GM21447 (cell line): Measurements from ENCODE around the gene ATRIP.
"Not testable (repeated sequence)": the region's sequence is repeated elsewhere in the genome, so short reads cannot be mapped to it uniquely, and the experiment has no call there.

Experiments
- ATAC-seq: cut with Tn5 transposase; IDR thresholded peaks from one replicate; pipeline ENCODE4 v1.9.1; 2021; ENCODE audit not compliant: unreplicated experiment

Gene ATRIP

GRCh38 chr3:48467110-48467454 is 20.5 kb downstream of the ATRIP start:
- ATAC-seq: no peak

- ATAC-seq: no peak
Measured at GRCh38 chr3:48467473-48468267, 21.1 kb downstream of the ATRIP start.

GRCh38 chr3:48468329-48468731 is 21.8 kb downstream of the ATRIP start:
- no peak for ATAC-seq

GRCh38 chr3:48469046-48469915 is 22.7 kb downstream of the ATRIP start:
- ATAC-seq: no peak

DNA sequence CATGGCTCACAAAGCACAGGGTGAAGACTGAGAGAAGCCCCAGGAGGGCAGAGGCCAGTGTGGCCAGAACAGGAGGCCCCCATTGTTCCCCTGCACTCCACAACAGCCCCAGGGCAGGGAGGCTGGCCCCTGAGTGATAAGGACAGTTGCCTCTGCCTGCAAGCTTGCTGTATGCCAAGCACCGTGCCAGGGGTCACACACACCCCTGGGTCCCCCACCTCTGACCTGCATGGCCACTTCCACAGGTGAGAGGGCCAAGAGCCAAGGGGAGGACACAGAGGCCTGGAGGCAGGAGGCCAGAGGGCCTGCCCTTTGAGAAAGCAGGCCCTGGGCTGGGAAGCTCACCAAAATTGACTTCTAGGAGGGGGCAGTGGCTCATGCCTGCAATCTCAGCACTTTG is 23.7 kb downstream of the ATRIP start:
- ATAC-seq: no peak

GRCh38 chr3:48472673-48472922 is 26.1 kb downstream of the ATRIP start:
- ATAC-seq: no peak

- ATAC-seq: peak; percentile 78
Measured at GRCh38 chr3:48472923-48473616, 26.5 kb downstream of the ATRIP start.

GRCh38 chr3:48473617-48473952 is 27.0 kb downstream of the ATRIP start:
- no peak for ATAC-seq

DNA sequence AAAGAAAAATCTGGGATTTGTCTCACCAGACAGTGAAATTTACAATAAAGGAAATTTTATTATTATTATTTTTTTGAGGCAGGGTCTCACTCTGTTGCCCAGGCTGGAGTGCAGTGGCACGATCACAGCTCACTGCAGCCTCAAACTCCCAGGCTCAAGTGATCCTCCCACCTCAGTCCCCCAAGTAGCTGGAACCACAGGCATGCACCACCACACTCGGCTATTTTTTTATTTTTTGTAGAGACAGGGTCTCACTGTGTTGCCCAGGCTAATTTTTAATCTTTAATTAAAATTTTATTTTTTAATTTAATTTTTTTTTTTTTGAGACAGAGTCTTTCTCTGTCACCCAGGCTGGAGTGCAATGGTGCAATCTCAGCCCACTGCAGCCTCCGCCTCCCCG is 27.5 kb downstream of the ATRIP start:
- not testable (repeated sequence) for ATAC-seq

DNA sequence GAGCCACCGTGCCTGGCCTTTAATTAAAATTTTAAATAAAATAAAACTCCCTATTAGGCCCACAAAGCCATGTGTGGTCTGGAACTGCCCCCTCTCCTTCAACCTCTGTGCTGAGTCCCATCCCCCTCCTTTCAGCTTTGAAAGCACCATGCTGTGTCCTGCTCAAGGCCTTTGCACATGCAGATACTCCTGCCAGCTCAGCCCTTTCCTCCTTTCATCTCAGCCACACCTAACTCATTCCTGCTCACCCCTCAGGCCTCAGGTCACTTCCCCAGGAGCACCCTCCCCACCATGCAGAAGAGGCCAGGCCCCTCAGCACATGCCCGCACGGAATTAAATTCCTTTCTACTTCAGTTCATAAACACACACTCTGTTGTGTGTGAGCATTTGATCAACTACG is 28.1 kb downstream of the ATRIP start:
- ATAC-seq: no peak

DNA sequence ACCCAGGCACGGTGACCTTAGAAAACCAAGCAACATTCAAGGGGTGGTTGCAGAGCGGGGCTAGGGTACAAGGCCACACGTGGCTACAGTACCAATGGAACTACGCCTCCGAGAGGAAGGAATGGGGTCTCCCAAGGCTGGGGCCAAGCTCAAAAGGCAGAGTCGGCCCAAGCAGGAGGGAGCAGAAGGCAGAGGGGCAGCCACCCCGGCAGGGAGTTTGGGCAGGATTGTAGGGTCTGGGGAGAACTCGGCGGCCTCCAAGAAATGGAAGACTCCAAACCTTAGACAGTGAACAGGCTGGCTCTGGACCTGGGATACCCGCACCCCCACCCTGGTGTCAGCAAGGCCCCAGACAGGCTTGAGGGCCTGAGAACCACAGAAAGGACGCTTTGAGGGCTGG is 28.7 kb downstream of the ATRIP start:
- no peak for ATAC-seq

GRCh38 chr3:48476426-48477053 is 30.0 kb downstream of the ATRIP start:
- no peak for ATAC-seq

- ATAC-seq: no peak
Measured at GRCh38 chr3:48477959-48478520, 31.5 kb downstream of the ATRIP start.

- ATAC-seq: peak; percentile 66
Measured at GRCh38 chr3:48478626-48479555, 32.4 kb downstream of the ATRIP start.

GRCh38 chr3:48480891-48481290 is 34.4 kb downstream of the ATRIP start:
- not testable (repeated sequence) for ATAC-seq

- ATAC-seq: not testable (repeated sequence)
Measured at GRCh38 chr3:48482822-48483221, 36.3 kb downstream of the ATRIP start.

- ATAC-seq: no peak
Measured at GRCh38 chr3:48486952-48487351, 40.4 kb downstream of the ATRIP start.

DNA sequence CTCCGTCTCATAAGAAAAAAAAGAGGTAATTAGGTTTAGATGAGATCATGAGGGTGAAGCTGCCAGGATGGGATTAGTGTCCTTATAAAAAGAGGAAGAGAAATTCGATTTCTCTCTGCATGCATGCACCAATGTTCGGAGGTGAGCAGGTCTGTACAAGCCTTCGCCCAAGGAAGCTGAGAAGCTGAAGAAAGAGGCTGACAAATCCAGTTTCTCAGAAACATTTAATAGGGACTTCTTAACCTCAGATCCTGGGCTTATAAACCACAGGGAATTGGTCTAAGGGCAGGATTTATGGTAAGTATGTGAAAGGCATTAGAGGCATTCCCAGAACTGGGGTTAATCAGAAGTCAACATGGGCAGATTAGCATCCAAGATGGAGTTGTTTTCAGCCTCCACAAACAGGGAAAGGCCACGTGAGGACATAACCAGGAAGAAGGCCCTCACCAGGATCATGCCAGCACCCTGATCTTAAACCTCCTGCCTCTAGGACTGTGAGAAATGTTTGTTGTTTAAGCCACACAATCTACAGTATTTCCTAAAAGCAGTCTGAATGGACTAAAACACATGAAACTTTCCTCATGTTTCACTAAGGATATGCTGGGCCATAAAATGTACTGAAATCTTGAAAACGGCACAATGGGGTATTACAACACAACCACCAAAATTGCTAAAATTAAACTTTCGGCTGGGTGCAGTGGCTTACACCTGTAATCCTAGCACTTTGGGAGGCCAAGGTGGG is 46.1 kb downstream of the ATRIP start:
- no peak for ATAC-seq

DNA sequence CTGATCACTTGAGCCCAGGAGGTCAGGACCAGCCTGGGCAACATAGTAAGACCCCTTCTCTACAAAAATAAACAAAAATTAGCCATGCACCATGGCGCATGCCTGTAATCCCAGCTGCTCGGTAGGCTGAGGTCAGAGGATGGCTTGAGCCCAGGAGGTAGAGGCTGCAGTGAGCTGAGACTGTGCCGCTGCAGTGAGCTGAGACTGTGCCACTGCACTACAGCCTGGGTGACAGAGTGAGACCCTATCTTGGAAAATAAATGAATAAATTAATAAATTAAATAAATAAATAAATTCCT is 46.6 kb downstream of the ATRIP start:
- ATAC-seq: no peak

GRCh38 chr3:48500656-48501055 is 54.1 kb downstream of the ATRIP start:
- ATAC-seq: no peak
